ENCODE measurements around the gene KCNK1. TPM values are rescaled to one million over a fixed set of nuclear protein-coding genes. Genes with fewer than 3 reads are reported as not detected.

KCNK1 gene
- total RNA-seq, 1 experiment from 2014 or later = 0.13 TPM

GRCh38 chr1:233598891-233599541 lies 14.9 kb upstream of the KCNK1 start:
- Histone ChIP-seq H3K4me1 (ENCODE audit: control insufficient read depth, insufficient read depth, low read length) (no peaks in the 10 kb centered on the region), H3K36me3 (ENCODE audit: control insufficient read depth, insufficient read depth, low read length) (no peaks in the 10 kb centered on the region), H3K27ac (ENCODE audit: low read length) (no peak overlapping the region), H3K4me3 (ENCODE audit: low read depth in 2 of 2, low read length in 2 of 2) (no peak overlapping the region), H3K9me3 (ENCODE audit: control insufficient read depth, insufficient read depth, low read depth, low read length) (no peaks in the 10 kb centered on the region), H3K27me3 (ENCODE audit: control insufficient read depth, insufficient read depth, low read length) (peaks cover 9% of the 10 kb centered on the region)
- ChIA-PET POLR2A (no interaction called here), CTCF (no interaction called here)
- ATAC-seq = no peak
- BruUV-seq (replicated peaks) = no TSS peak
- DNase-seq (ENCODE audit: low read depth, low spot score) = no peak
- in situ Hi-C loops (cut with HindIII; ENCODE audit: low pct_unique_long_range_greater_than_20kb, low sequenced_read_pairs) = no loop called here
- intact Hi-C loops (cut with micrococcal nuclease; ENCODE audit: unreplicated experiment) = no loop called here
- TF ChIP-seq SIN3A (IDR thresholded peaks at IDR 0.05; ENCODE audit: borderline replicate concordance, insufficient read depth, low read depth, low read length) (no peak), POLR2AphosphoS5 (IDR thresholded peaks at IDR 0.05; ENCODE audit: low read depth, low read length) (no peak), TCF7L2 (IDR thresholded peaks at IDR 0.05; ENCODE audit: low read depth, low read length) (no peak)
- TF ChIP-seq, protein P1, sequence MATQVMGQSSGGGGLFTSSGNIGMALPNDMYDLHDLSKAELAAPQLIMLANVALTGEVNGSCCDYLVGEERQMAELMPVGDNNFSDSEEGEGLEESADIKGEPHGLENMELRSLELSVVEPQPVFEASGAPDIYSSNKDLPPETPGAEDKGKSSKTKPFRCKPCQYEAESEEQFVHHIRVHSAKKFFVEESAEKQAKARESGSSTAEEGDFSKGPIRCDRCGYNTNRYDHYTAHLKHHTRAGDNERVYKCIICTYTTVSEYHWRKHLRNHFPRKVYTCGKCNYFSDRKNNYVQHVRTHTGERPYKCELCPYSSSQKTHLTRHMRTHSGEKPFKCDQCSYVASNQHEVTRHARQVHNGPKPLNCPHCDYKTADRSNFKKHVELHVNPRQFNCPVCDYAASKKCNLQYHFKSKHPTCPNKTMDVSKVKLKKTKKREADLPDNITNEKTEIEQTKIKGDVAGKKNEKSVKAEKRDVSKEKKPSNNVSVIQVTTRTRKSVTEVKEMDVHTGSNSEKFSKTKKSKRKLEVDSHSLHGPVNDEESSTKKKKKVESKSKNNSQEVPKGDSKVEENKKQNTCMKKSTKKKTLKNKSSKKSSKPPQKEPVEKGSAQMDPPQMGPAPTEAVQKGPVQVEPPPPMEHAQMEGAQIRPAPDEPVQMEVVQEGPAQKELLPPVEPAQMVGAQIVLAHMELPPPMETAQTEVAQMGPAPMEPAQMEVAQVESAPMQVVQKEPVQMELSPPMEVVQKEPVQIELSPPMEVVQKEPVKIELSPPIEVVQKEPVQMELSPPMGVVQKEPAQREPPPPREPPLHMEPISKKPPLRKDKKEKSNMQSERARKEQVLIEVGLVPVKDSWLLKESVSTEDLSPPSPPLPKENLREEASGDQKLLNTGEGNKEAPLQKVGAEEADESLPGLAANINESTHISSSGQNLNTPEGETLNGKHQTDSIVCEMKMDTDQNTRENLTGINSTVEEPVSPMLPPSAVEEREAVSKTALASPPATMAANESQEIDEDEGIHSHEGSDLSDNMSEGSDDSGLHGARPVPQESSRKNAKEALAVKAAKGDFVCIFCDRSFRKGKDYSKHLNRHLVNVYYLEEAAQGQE (IDR thresholded peaks at IDR 0.05; ENCODE audit: insufficient read depth in 1 of 2, low read depth in 2 of 2, low read length in 1 of 2) = no peak
- TF ChIP-seq, protein P2, sequence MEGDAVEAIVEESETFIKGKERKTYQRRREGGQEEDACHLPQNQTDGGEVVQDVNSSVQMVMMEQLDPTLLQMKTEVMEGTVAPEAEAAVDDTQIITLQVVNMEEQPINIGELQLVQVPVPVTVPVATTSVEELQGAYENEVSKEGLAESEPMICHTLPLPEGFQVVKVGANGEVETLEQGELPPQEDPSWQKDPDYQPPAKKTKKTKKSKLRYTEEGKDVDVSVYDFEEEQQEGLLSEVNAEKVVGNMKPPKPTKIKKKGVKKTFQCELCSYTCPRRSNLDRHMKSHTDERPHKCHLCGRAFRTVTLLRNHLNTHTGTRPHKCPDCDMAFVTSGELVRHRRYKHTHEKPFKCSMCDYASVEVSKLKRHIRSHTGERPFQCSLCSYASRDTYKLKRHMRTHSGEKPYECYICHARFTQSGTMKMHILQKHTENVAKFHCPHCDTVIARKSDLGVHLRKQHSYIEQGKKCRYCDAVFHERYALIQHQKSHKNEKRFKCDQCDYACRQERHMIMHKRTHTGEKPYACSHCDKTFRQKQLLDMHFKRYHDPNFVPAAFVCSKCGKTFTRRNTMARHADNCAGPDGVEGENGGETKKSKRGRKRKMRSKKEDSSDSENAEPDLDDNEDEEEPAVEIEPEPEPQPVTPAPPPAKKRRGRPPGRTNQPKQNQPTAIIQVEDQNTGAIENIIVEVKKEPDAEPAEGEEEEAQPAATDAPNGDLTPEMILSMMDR (IDR thresholded peaks at IDR 0.05) = no peak

- in situ Hi-C loops (cut with HindIII; ENCODE audit: low pct_unique_long_range_greater_than_20kb, low sequenced_read_pairs) (no loop called here), intact Hi-C loops (cut with micrococcal nuclease; ENCODE audit: unreplicated experiment) (no loop called here)
- TF ChIP-seq, protein P1 (IDR thresholded peaks at IDR 0.05; ENCODE audit: insufficient read depth in 1 of 2, low read depth in 2 of 2, low read length in 1 of 2) = no peak
- TF ChIP-seq, protein P2 (IDR thresholded peaks at IDR 0.05) = no peak
- TF ChIP-seq POLR2AphosphoS5 (IDR thresholded peaks at IDR 0.05; ENCODE audit: low read depth, low read length) (no peak), TCF7L2 (IDR thresholded peaks at IDR 0.05; ENCODE audit: low read depth, low read length) (no peak), SIN3A (IDR thresholded peaks at IDR 0.05; ENCODE audit: borderline replicate concordance, insufficient read depth, low read depth, low read length) (no peak)
- ChIA-PET POLR2A (no interaction called here), CTCF (no interaction called here)
- Histone ChIP-seq H3K36me3 (ENCODE audit: control insufficient read depth, insufficient read depth, low read length) (no peaks in the 10 kb centered on the region), H3K9me3 (ENCODE audit: control insufficient read depth, insufficient read depth, low read depth, low read length) (no peaks in the 10 kb centered on the region), H3K4me3 (ENCODE audit: low read depth in 2 of 2, low read length in 2 of 2) (no peak overlapping the region), H3K27me3 (ENCODE audit: control insufficient read depth, insufficient read depth, low read length) (peaks cover 11% of the 10 kb centered on the region), H3K4me1 (ENCODE audit: control insufficient read depth, insufficient read depth, low read length) (no peaks in the 10 kb centered on the region), H3K27ac (ENCODE audit: low read length) (no peak overlapping the region)
- ATAC-seq (no peak), DNase-seq (ENCODE audit: low read depth, low spot score) (no peak)
- no TSS peak for BruUV-seq (replicated peaks)
Measured at GRCh38 chr1:233599542-233600073, 14.3 kb upstream of the KCNK1 start.

All from Panc1 (cell line).